Thymus (tissue), 11 donors: ENCODE data around the gene IRF4. TPM values are rescaled to one million over a fixed set of nuclear protein-coding genes. Genes with fewer than 3 reads are reported as not detected.
"Not testable (repeated sequence)": the region's sequence is repeated elsewhere in the genome, so short reads cannot be mapped to it uniquely, and the experiment has no call there.

Experiments used
- DNase-seq, 9 donors: peaks; one replicate each; pipeline ENCODE4 v3.0.0-alpha.2; 2013; ENCODE audit warnings: low spot score in 9 of 9, low read depth in 6 of 9, missing footprints in 1 of 9
- H3K27ac ChIP-seq, 2 donors: one replicate each; pipeline ENCODE4 v1.5.1; 2013; ENCODE audit warnings: control low read depth in 1 of 2, low read depth in 1 of 2, low read length in 1 of 2, mild to moderate bottlenecking in 1 of 2, moderate library complexity in 1 of 2
- H3K27me3 ChIP-seq, 2 donors: one replicate each; pipeline ENCODE4 v1.5.1; 2013; ENCODE audit warnings: low read length in 1 of 2; ENCODE audit not compliant: control insufficient read depth in 2 of 2, insufficient read depth in 1 of 2
- H3K36me3 ChIP-seq, 2 donors: one replicate each; pipeline ENCODE4 v1.5.1; 2013; ENCODE audit warnings: low read length in 1 of 2, mild to moderate bottlenecking in 1 of 2, moderate library complexity in 1 of 2; ENCODE audit not compliant: control insufficient read depth in 2 of 2, insufficient read depth in 2 of 2
- H3K4me1 ChIP-seq, 2 donors: one replicate each; pipeline ENCODE4 v1.5.1; 2013; ENCODE audit warnings: low read length in 2 of 2; ENCODE audit not compliant: control insufficient read depth in 2 of 2, insufficient read depth in 2 of 2
- H3K4me3 ChIP-seq, 2 donors: one replicate each; pipeline ENCODE4 v1.5.1; 2013; ENCODE audit warnings: low read length in 2 of 2, control low read depth in 1 of 2, mild to moderate bottlenecking in 1 of 2
- H3K9me3 ChIP-seq, 2 donors: one replicate each; pipeline ENCODE4 v1.5.1; 2013; ENCODE audit warnings: low read length in 1 of 2, mild to moderate bottlenecking in 1 of 2; ENCODE audit not compliant: control insufficient read depth in 2 of 2, insufficient read depth in 1 of 2
- WGBS: extraction: QIAGEN DNeasy Blood & Tissue Kit; methylation state at CpG from one replicate; pipeline ENCODE4 v1.1.7; 2013; 5-methylcytosine and 5-hydroxymethylcytosine counted together
- polyA plus RNA-seq: library from polyadenylated mRNA; stranded (reverse); fragments of 200-250 nt; gene quantifications from one replicate; pipeline ENCODE4 v1.2.3, GENCODE V29; 2013
- total RNA-seq: library from RNA; stranded (reverse); fragments of 120-200 nt; gene quantifications from one replicate; pipeline ENCODE4 v1.2.4, GENCODE V29; 2013
- donor health status: healthy.

The IRF4 gene
- total and polyA plus RNA-seq, 2 donors = 7.5 to 7.6 TPM

- 98% methylated on average over 3 of the region's 3 CpGs for WGBS
- H3K4me3 ChIP-seq = no peak overlapping the region
- H3K27ac ChIP-seq = no peak overlapping the region
- H3K27me3 ChIP-seq = no peaks in the 10 kb centered on the region
- H3K36me3 ChIP-seq = no peaks in the 10 kb centered on the region
- H3K9me3 ChIP-seq = no peaks in the 10 kb centered on the region
- no peak for DNase-seq
- no peaks in the 10 kb centered on the region for H3K4me1 ChIP-seq
These were observed 23.5 kb downstream of the IRF4 start for GRCh38 chr6:415087-415486.

GRCh38 chr6:421211-421610, 29.7 kb downstream of the IRF4 start:
- Histone ChIP-seq H3K36me3 (no peaks in the 10 kb centered on the region), H3K4me1 (no peaks in the 10 kb centered on the region), H3K27me3 (no peaks in the 10 kb centered on the region), H3K9me3 (peaks cover 2 to 6% of the 10 kb centered on the region in 2 donors), H3K27ac (no peak overlapping the region), H3K4me3 (no peak overlapping the region)
- DNase-seq = no peak
- 98% methylated on average over 7 of the region's 7 CpGs for WGBS

DNA sequence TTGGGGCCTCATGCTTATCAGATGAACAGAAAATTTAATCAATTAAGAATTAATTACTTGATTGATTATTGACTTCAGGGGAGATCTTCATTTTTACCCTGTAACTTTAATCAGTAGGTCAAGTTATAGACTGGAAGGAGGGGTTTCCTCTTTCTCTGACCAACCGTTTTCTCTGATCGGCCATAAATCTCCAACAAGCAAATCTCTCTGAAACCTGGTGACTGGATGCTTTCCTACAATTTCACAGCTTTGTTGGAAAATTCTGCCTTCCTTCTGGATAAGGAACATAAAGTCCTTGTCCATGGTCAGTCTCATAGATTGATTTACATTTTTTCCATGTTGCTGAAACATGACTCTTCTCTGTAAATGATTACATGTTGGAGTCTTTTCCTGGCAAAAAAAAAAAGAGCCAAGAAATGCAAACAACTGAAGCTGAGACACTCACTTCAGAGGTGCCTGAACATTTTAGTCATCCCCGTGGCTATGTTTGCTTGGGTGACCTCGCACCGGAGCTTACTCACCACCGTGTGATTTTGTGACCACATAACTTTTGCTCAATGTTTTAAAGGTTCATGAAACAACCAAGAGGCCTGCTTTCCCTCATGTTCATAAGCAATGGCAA, 31.0 kb downstream of the IRF4 start:
- no peak overlapping the region for H3K4me3 ChIP-seq
- DNase-seq = no peak
- H3K4me1 ChIP-seq = no peaks in the 10 kb centered on the region
- no peaks in the 10 kb centered on the region for H3K36me3 ChIP-seq
- H3K9me3 ChIP-seq = peaks cover 2 to 6% of the 10 kb centered on the region in 2 donors
- 85% methylated on average over 6 of the region's 6 CpGs for WGBS
- H3K27ac ChIP-seq = no peak overlapping the region
- no peaks in the 10 kb centered on the region for H3K27me3 ChIP-seq

GRCh38 chr6:423055-423798, 31.7 kb downstream of the IRF4 start:
- 97% methylated on average over 11 of the region's 11 CpGs for WGBS
- peaks cover 2 to 6% of the 10 kb centered on the region in 2 donors for H3K9me3 ChIP-seq
- no peak for DNase-seq
- H3K27me3 ChIP-seq = no peaks in the 10 kb centered on the region
- H3K4me3 ChIP-seq = no peak overlapping the region
- no peaks in the 10 kb centered on the region for H3K4me1 ChIP-seq
- no peaks in the 10 kb centered on the region for H3K36me3 ChIP-seq
- no peak overlapping the region for H3K27ac ChIP-seq

GRCh38 chr6:423799-424345, 32.3 kb downstream of the IRF4 start:
- H3K4me1 ChIP-seq = no peaks in the 10 kb centered on the region
- 96% methylated on average over 39 of the region's 39 CpGs for WGBS
- H3K27me3 ChIP-seq = no peaks in the 10 kb centered on the region
- no peaks in the 10 kb centered on the region for H3K36me3 ChIP-seq
- DNase-seq = no peak
- peaks cover 2 to 6% of the 10 kb centered on the region in 2 donors for H3K9me3 ChIP-seq
- H3K27ac ChIP-seq = no peak overlapping the region
- no peak overlapping the region for H3K4me3 ChIP-seq

DNA sequence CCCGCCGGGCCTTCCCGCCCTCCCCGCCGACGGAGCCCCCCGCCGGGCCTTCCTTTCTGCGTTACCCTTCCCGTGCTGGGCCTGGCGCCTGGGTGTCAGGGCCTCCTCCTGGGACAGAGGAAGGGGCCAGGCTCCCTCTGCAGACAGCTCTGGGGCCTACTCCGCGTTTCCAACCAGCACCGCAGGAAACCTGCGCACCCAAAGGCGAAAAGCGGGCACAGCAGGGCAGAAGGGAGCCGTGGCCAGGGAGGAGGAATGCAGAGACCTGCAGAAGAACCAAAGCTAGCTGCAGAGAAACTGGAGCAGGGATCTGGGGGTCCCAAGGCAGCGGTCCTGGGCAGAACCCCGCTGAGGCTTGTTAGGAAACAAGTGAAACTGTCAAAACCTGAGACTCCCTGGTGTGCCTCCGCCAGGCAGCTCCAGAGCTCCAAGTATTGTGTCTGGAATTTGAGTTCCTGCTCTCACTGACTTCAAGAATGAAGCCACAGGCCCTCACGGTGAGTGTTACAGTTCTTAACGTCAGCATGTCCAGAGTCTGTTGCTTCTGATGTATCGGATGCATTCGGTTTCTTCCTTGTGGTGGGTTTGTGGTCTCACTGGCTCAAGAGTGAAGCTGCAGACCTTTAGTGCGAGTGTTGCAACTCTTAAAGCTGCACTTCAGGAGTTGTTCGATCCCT, 33.3 kb downstream of the IRF4 start:
- DNase-seq = no peak
- WGBS = 93% methylated on average over 27 of the region's 27 CpGs
- Histone ChIP-seq H3K4me1 (peaks cover 0 to 5% of the 10 kb centered on the region in 2 donors), H3K9me3 (peaks cover 2 to 6% of the 10 kb centered on the region in 2 donors), H3K27me3 (no peaks in the 10 kb centered on the region), H3K4me3 (no peak overlapping the region), H3K27ac (no peak overlapping the region), H3K36me3 (no peaks in the 10 kb centered on the region)

DNA sequence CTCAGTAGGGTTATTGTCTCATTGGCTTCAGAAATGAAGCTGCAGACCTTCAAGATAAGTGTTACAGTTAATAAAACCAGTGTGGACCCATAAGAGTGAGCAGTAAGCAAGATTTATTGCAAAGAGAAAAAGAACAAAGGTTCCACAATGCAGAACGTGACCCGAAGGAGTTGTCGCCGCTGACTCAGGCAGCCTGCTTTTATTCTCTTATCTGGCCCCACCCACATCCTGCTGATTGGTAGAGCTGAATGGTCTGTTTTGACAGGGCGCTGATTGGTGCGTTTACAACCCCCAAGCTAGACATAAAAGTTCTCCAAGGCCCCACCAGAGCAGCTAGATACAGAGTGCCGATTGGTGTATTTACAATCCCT, 33.9 kb downstream of the IRF4 start:
- H3K4me3 ChIP-seq, H3K4me1 ChIP-seq, H3K27me3 ChIP-seq, DNase-seq, H3K27ac ChIP-seq, H3K36me3 ChIP-seq, H3K9me3 ChIP-seq: not testable (repeated sequence)
- WGBS = 88% methylated on average over 7 of the region's 7 CpGs

DNA sequence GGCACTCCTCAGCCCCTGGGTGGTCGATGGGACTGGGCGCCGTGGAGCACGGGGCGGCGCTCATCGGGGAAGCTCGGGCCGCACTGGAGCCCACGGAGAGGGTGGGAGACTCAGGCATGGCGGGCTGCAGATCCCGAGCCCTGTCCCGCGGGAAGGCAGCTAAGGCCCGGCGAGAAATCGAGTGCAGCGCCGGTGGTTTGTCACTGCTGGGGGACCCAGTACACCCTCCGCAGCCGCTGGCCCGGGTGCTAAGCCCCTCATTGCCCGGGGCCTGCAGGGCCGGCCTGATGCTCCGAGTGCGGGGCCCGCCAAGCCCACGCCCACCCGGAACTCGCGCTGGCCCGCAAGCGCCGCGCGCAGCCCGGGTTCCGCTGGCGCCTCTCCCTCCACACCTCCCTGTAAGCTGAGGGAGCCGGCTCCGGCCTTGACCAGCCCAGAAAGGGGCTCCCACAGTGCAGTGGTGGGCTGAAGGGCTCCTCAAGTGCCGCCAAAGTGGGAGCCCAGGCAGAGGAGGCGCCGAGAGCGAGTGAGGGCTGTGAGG, 34.7 kb downstream of the IRF4 start:
- not testable (repeated sequence) for H3K4me1 ChIP-seq, H3K9me3 ChIP-seq, H3K36me3 ChIP-seq, H3K27me3 ChIP-seq, H3K4me3 ChIP-seq, H3K27ac ChIP-seq, DNase-seq
- 97% methylated on average over 45 of the region's 45 CpGs for whole genome bisulfite sequencing
